B cell (primary cell): Measurements from ENCODE around the gene CDC25B. TPM values are rescaled to one million over a fixed set of nuclear protein-coding genes. Genes with fewer than 3 reads are reported as not detected.

Experiments
- ATAC-seq: fragments of 200-7000 bp; cut with Tn5 transposase; one replicate; pipeline ENCODE4 v1.10.0; 2021; ENCODE audit warnings: low read depth, mild to moderate bottlenecking, moderate number of reproducible peaks, moderate library complexity
- CTCF ChIA-PET: fragments of 350-600 bp; sonication (Branson Sonifier 250); formaldehyde crosslinking; loops from one replicate; lab custom pipeline; 2021; ENCODE audit warnings: antibody characterized with exemption, inconsistent platforms; lab: Charles Lee
- POLR2A ChIA-PET: fragments of 350-600 bp; sonication (Branson Sonifier 250); formaldehyde crosslinking; loops from one replicate; lab custom pipeline; 2021; ENCODE audit warnings: antibody characterized with exemption; lab: Charles Lee
- DNase-seq: peaks from one replicate; pipeline ENCODE4 v3.0.0; 2013
- H2AFZ ChIP-seq: 2 replicates; pipeline ENCODE4 v1.6.1; 2012; ENCODE audit warnings: mild to moderate bottlenecking, low read depth, low read length; ENCODE audit not compliant: insufficient read depth, poor library complexity, severe bottlenecking
- H3K27ac ChIP-seq, 2 donors: 1 replicate in 1 of 2; 2 replicates in 1 of 2; pipeline ENCODE4 v1.5.1; 2012 to 2013; ENCODE audit warnings: low read length in 2 of 2, mild to moderate bottlenecking in 2 of 2, moderate library complexity in 1 of 2
- H3K27me3 ChIP-seq, 4 experiments: fragments of 200-600 bp in 1 of 4; sonication (generic) in 1 of 4; replicated peaks in 1 of 4; 1 replicate in 2 of 4; 2 replicates in 2 of 4; pipeline versions ENCODE4 v1.6.1 to v1.7.0; 2013 to 2016; ENCODE audit warnings: low read length in 3 of 4, mild to moderate bottlenecking in 2 of 4, mixed read lengths in 1 of 4, moderate library complexity in 1 of 4; ENCODE audit not compliant: insufficient read depth in 4 of 4, control insufficient read depth in 3 of 4; ENCODE audit errors: control extremely low read depth in 1 of 4
- H3K36me3 ChIP-seq, 2 experiments: replicated peaks in 1 of 2; 1 replicate in 1 of 2; 2 replicates in 1 of 2; pipeline versions ENCODE4 v1.6.1 to v1.7.1; 2013; ENCODE audit warnings: low read length in 1 of 2; ENCODE audit not compliant: insufficient read depth in 2 of 2, control insufficient read depth in 1 of 2; ENCODE audit errors: control extremely low read depth in 1 of 2, extremely low read depth in 1 of 2
- H3K4me1 ChIP-seq, 2 donors: fragments of 200-600 bp in 1 of 2; sonication (generic) in 1 of 2; 1 replicate in 1 of 2; 2 replicates in 1 of 2; pipeline versions ENCODE4 v1.5.1 to v1.6.1; 2013 to 2017; ENCODE audit warnings: low read length in 2 of 2; ENCODE audit not compliant: control insufficient read depth in 2 of 2, insufficient read depth in 2 of 2
- H3K4me2 ChIP-seq: replicated peaks from 2 replicates; pipeline ENCODE3; 2012; ENCODE audit warnings: mild to moderate bottlenecking, low read depth, low read length; ENCODE audit not compliant: poor library complexity, severe bottlenecking
- H3K4me3 ChIP-seq, 5 experiments: fragments of 200-600 bp in 1 of 5; sonication (generic) in 1 of 5; 1 replicate in 3 of 5; 2 replicates in 2 of 5; pipeline versions ENCODE4 v1.5.1 to v1.7.0; 2011 to 2016; ENCODE audit warnings: low read length in 4 of 5, mild to moderate bottlenecking in 4 of 5, low read depth in 2 of 5, control low read depth in 1 of 5, moderate library complexity in 1 of 5; ENCODE audit not compliant: insufficient read depth in 1 of 5; ENCODE audit errors: control extremely low read depth in 1 of 5, extremely low read depth in 1 of 5
- H3K79me2 ChIP-seq: fragments of 200-600 bp; sonication (generic); one replicate; pipeline ENCODE4 v1.6.0; 2016; ENCODE audit warnings: low read length; ENCODE audit not compliant: control insufficient read depth, insufficient read depth
- H3K9ac ChIP-seq: fragments of 200-600 bp; sonication (generic); 2 replicates; pipeline ENCODE4 v1.6.1; 2017; ENCODE audit warnings: mild to moderate bottlenecking, low read length, moderate library complexity
- H3K9me3 ChIP-seq, 3 donors: one replicate each; pipeline versions ENCODE4 v1.6.1 to v1.7.1; 2013; ENCODE audit warnings: low read length in 2 of 3; ENCODE audit not compliant: control insufficient read depth in 2 of 3, insufficient read depth in 1 of 3; ENCODE audit errors: control extremely low read depth in 1 of 3
- H4K20me1 ChIP-seq: 2 replicates; pipeline ENCODE4 v1.6.0; 2012; ENCODE audit warnings: mild to moderate bottlenecking, low read length; ENCODE audit not compliant: insufficient read depth, control insufficient read depth, poor library complexity, severe bottlenecking
- H3K27ac Mint-ChIP-seq: one replicate; pipeline ENCODE4 v1.8.0; 2021; ENCODE audit warnings: mixed read lengths
- H3K27me3 Mint-ChIP-seq: one replicate; pipeline ENCODE4 v1.8.0; 2021; ENCODE audit warnings: mixed read lengths
- H3K4me1 Mint-ChIP-seq: one replicate; pipeline ENCODE4 v1.8.0; 2021; ENCODE audit warnings: mixed read lengths
- H3K4me3 Mint-ChIP-seq: one replicate; pipeline ENCODE4 v1.8.0; 2021; ENCODE audit warnings: mixed read lengths
- H3K9me3 Mint-ChIP-seq: one replicate; pipeline ENCODE4 v1.8.0; 2022; ENCODE audit warnings: mixed read lengths; ENCODE audit not compliant: insufficient read depth
- EZH2 ChIP-seq: IDR thresholded peaks from 2 replicates; pipeline ENCODE4 v1.6.1; 2012; ENCODE audit warnings: borderline replicate concordance, low read depth, mild to moderate bottlenecking, moderate library complexity, low read length; ENCODE audit not compliant: insufficient read depth, poor library complexity, severe bottlenecking
- WGBS: methylation state at CpG from one replicate; pipeline ENCODE4 v1.1.5; 2013; ENCODE audit warnings: missing lambda C conversion rate; ENCODE audit not compliant: insufficient coverage; 5-methylcytosine and 5-hydroxymethylcytosine counted together
- intact Hi-C: fragments of 100-400 bp; cut with micrococcal nuclease; formaldehyde crosslinking; loops from one replicate; pipeline ENCODE4 v1.10.0; 2022
- polyA plus RNA-seq: library from polyadenylated mRNA; depleted of rRNA; stranded (reverse); fragments of >200 nt; gene quantifications from 2 replicates; pipeline ENCODE4 v1.2.3, GENCODE V29; 2012
- total RNA-seq, 2 donors: library from RNA; stranded (reverse); fragments of 120-200 nt in 1 of 2; gene quantifications; 1 replicate in 1 of 2; 2 replicates in 1 of 2; pipeline versions ENCODE4 v1.2.3 to v1.2.4, GENCODE V29; 2013 to 2022
- TF ChIP-seq, protein P1 (sequence below): fragments of 200-600 bp; IDR thresholded peaks from one replicate; pipeline ENCODE4 v1.8.0; 2022; ENCODE audit warnings: antibody characterized with exemption, mild to moderate bottlenecking

The CDC25B gene
- total and polyA plus RNA-seq, 2 donors (not counting 1 experiment from before 2014, with no cell fraction given), result 72.3 to 114 TPM

GRCh38 chr20:3803854-3804253 is 7.7 kb downstream of the CDC25B start:
- ChIA-PET CTCF (interaction anchor here (0.6 kb wide), 1 partner anchor 15 kb away, joined by 4 read pairs; no protein-coding TSS in a partner anchor), POLR2A (no interaction called here)
- peaks cover 0 to 62% of the 10 kb centered on the region in 2 experiments for H3K36me3 ChIP-seq
- peaks cover 0 to 2% (median 0%) of the 10 kb centered on the region in 3 donors for H3K9me3 ChIP-seq
- H3K27ac ChIP-seq, result no peak overlapping the region
- DNase-seq (no peak), ATAC-seq (no peak)
- H3K27me3 Mint-ChIP-seq, result no peaks in the 10 kb centered on the region
- H3K27ac Mint-ChIP-seq, result no peak overlapping the region
- no peak overlapping the region for H3K9ac ChIP-seq
- no peak overlapping the region for H3K4me3 Mint-ChIP-seq
- TF ChIP-seq, protein P1, sequence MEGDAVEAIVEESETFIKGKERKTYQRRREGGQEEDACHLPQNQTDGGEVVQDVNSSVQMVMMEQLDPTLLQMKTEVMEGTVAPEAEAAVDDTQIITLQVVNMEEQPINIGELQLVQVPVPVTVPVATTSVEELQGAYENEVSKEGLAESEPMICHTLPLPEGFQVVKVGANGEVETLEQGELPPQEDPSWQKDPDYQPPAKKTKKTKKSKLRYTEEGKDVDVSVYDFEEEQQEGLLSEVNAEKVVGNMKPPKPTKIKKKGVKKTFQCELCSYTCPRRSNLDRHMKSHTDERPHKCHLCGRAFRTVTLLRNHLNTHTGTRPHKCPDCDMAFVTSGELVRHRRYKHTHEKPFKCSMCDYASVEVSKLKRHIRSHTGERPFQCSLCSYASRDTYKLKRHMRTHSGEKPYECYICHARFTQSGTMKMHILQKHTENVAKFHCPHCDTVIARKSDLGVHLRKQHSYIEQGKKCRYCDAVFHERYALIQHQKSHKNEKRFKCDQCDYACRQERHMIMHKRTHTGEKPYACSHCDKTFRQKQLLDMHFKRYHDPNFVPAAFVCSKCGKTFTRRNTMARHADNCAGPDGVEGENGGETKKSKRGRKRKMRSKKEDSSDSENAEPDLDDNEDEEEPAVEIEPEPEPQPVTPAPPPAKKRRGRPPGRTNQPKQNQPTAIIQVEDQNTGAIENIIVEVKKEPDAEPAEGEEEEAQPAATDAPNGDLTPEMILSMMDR, result no peak
- no peak for TF ChIP-seq EZH2
- H3K4me2 ChIP-seq, result no peak overlapping the region
- H3K9me3 Mint-ChIP-seq, result no peaks in the 10 kb centered on the region
- H3K27me3 ChIP-seq, result no peaks in the 10 kb centered on the region
- H3K4me3 ChIP-seq, result no peak overlapping the region
- peaks cover 26 to 47% of the 10 kb centered on the region in 2 donors for H3K4me1 ChIP-seq
- no peak overlapping the region for H2AFZ ChIP-seq
- H4K20me1 ChIP-seq, result peaks cover 4% of the 10 kb centered on the region
- WGBS, result 89% methylated on average over 6 of the region's 6 CpGs
- H3K79me2 ChIP-seq, result peaks cover 37% of the 10 kb centered on the region
- intact Hi-C loops, result no loop called here
- H3K4me1 Mint-ChIP-seq, result peaks cover 45% of the 10 kb centered on the region

DNA sequence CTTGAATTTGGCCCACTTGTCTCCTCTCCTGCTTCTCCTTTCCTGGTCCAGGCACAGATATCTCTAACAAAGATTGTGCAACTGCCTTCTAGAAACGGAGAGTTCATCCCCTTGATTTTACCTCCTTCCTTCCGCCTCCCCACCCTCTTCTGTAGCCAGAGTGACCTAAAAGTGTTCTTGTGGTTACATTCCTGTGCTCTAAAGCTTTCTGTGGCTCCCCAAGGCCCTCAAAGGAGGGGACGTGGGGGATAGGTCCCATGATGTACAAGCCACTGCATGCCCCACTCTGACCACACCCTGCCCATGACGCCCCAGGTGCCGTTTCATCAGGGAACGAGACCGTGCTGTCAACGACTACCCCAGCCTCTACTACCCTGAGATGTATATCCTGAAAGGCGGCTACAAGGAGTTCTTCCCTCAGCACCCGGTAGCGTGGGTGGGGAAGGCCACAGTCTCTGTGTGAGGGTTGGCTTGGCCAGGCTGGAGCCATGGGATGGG is 8.2 kb downstream of the CDC25B start:
- TF ChIP-seq, protein P1, result no peak
- no peak for TF ChIP-seq EZH2
- DNase-seq, result no peak
- no peak for ATAC-seq
- Histone ChIP-seq H3K4me1 (peaks cover 22 to 43% of the 10 kb centered on the region in 2 donors), H3K4me2 (no peak overlapping the region), H2AFZ (no peak overlapping the region), H3K79me2 (peaks cover 37% of the 10 kb centered on the region), H4K20me1 (peaks cover 4% of the 10 kb centered on the region), H3K4me3 (no peak overlapping the region), H3K27ac (no peak overlapping the region), H3K9me3 (peaks cover 0 to 2% (median 0%) of the 10 kb centered on the region in 3 donors), H3K27me3 (no peaks in the 10 kb centered on the region), H3K36me3 (peaks cover 0 to 62% of the 10 kb centered on the region in 2 experiments), H3K9ac (no peak overlapping the region)
- POLR2A ChIA-PET, result no interaction called here
- intact Hi-C loops, result no loop called here
- peaks cover 41% of the 10 kb centered on the region for H3K4me1 Mint-ChIP-seq
- no peaks in the 10 kb centered on the region for H3K9me3 Mint-ChIP-seq
- no peak overlapping the region for H3K27ac Mint-ChIP-seq
- CTCF ChIA-PET, result no interaction called here
- 98% methylated on average over 6 of the region's 11 CpGs for WGBS
- H3K27me3 Mint-ChIP-seq, result no peaks in the 10 kb centered on the region
- no peak overlapping the region for H3K4me3 Mint-ChIP-seq
